Right lobe of liver (tissue), 6 donors: ENCODE measurements around the gene ANP32B. TPM values are rescaled to one million over a fixed set of nuclear protein-coding genes. Genes with fewer than 3 reads are reported as not detected.

Experiments
- ATAC-seq, 4 donors: fragments of 200-7000 bp; cut with Tn5 transposase; one replicate each; pipeline ENCODE4 v1.9.1; 2020; ENCODE audit warnings: mild to moderate bottlenecking in 4 of 4, moderate library complexity in 4 of 4
- DNase-seq, 3 donors: peaks; one replicate each; pipeline ENCODE4 v3.0.0-alpha.2; 2020
- H3K27ac ChIP-seq, 3 donors: fragments of 200-600 bp; one replicate each; pipeline ENCODE4 v1.8.0; 2022
- H3K27me3 ChIP-seq, 2 donors: fragments of 200-600 bp; one replicate each; pipeline ENCODE4 v1.8.0; 2022
- H3K36me3 ChIP-seq, 4 donors: fragments of 200-600 bp; sonication (generic) in 1 of 4; one replicate each; pipeline versions ENCODE4 v1.5.1 to v1.8.0; 2017 to 2022; ENCODE audit warnings: control low read depth in 1 of 4
- H3K4me1 ChIP-seq, 4 donors: fragments of 200-600 bp; sonication (generic) in 1 of 4; one replicate each; pipeline versions ENCODE4 v1.5.1 to v1.8.0; 2017 to 2022; ENCODE audit warnings: control low read depth in 1 of 4
- H3K4me3 ChIP-seq, 3 donors: fragments of 200-600 bp; one replicate each; pipeline ENCODE4 v1.8.0; 2022
- H3K9me3 ChIP-seq, 4 donors: fragments of 200-600 bp; sonication (generic) in 1 of 4; one replicate each; pipeline versions ENCODE4 v1.5.1 to v1.8.0; 2017 to 2022; ENCODE audit warnings: control low read depth in 1 of 4
- CTCF ChIP-seq, 4 donors: fragments of 200-600 bp in 3 of 4; fragments of 450-650 bp in 1 of 4; IDR thresholded peaks; one replicate each; pipeline versions ENCODE4 v1.5.1 to v1.8.0; 2016 to 2022; ENCODE audit warnings: antibody characterized with exemption in 4 of 4, mild to moderate bottlenecking in 2 of 4
- POLR2A ChIP-seq: fragments of 450-650 bp; IDR thresholded peaks from one replicate; pipeline ENCODE4 v1.6.1; 2017; ENCODE audit warnings: antibody characterized with exemption, mild to moderate bottlenecking
- WGBS: methylation state at CpG from one replicate; pipeline ENCODE4 v1.1.6; 2018; ENCODE audit warnings: low coverage, low lambda C conversion rate; ENCODE audit not compliant: insufficient coverage; ENCODE audit errors: missing lambda C conversion rate; 5-methylcytosine and 5-hydroxymethylcytosine counted together
- intact Hi-C, 2 donors: fragments of 100-400 bp; cut with DNase I; formaldehyde crosslinking; loops; one replicate each; pipeline versions ENCODE4 v1.11.2 to v1.14.1; 2022
- total RNA-seq, 6 experiments: library from RNA; depleted of rRNA in 2 of 6; stranded (reverse); fragments of >200 nt in 2 of 6; fragmentation: NEBNext Ultra II Directional in 3 of 6; extraction: Animal tissue kit (Norgen Biotek cat#: 25700) in 3 of 6; gene quantifications; one replicate each; pipeline versions ENCODE4 v1.1.0 to v1.2.4, GENCODE V29; 2016 to 2023
- donor health status: DM: no; HTN: yes; CAD: no.
- donor health status: DM: no; HTN: no; CAD: no.
- donor health status: DM: no; HTN: no; CAD: no.
- donor health status: DM: no; HTN: yes; CAD: no.
- donor health status: DM: no; HTN: yes; CAD: no.

Gene ANP32B
- total RNA-seq, 6 experiments from 2014 or later: 8.2 to 38.0 (median 30.6) TPM

- Histone ChIP-seq H3K27ac (no peak overlapping the region), H3K4me3 (no peak overlapping the region), H3K4me1 (no peaks in the 10 kb centered on the region), H3K27me3 (no peaks in the 10 kb centered on the region), H3K36me3 (peaks cover 0 to 39% (median 20%) of the 10 kb centered on the region in 4 donors), H3K9me3 (no peaks in the 10 kb centered on the region)
- TF ChIP-seq CTCF (IDR thresholded peaks at IDR 0.05) (no peak), POLR2A (no peak)
- WGBS: 67% methylated on average over 2 of the region's 2 CpGs
- no peak for DNase-seq
- no peak for ATAC-seq
- intact Hi-C loops: no loop called here
Observed at GRCh38 chr9:98002808-98003207, 19.7 kb downstream of the ANP32B start.

- ATAC-seq (no peak), DNase-seq (no peak)
- Histone ChIP-seq H3K4me3 (no peak overlapping the region), H3K27me3 (no peaks in the 10 kb centered on the region), H3K36me3 (peaks cover 0 to 49% (median 17%) of the 10 kb centered on the region in 4 donors), H3K27ac (no peak overlapping the region), H3K9me3 (no peaks in the 10 kb centered on the region), H3K4me1 (no peaks in the 10 kb centered on the region)
- intact Hi-C loops: no loop called here
- TF ChIP-seq POLR2A: no peak
- no peak for TF ChIP-seq CTCF (IDR thresholded peaks at IDR 0.05)
- 95% methylated on average over 4 of the region's 5 CpGs for WGBS
Observed at GRCh38 chr9:98006127-98006796, 23.1 kb downstream of the ANP32B start.

- 84% methylated on average over 13 of the region's 13 CpGs for WGBS
- Histone ChIP-seq H3K36me3 (peaks cover 0 to 61% (median 19%) of the 10 kb centered on the region in 4 donors), H3K27ac (no peak overlapping the region), H3K4me3 (no peak overlapping the region), H3K9me3 (no peaks in the 10 kb centered on the region), H3K4me1 (no peaks in the 10 kb centered on the region), H3K27me3 (no peaks in the 10 kb centered on the region)
- ATAC-seq (no peak), DNase-seq (no peak)
- intact Hi-C loops: no loop called here
- TF ChIP-seq POLR2A: no peak
Observed at GRCh38 chr9:98007251-98007928, 24.2 kb downstream of the ANP32B start.

GRCh38 chr9:98008764-98009163, 25.6 kb downstream of the ANP32B start:
- 74% methylated on average over 2 of the region's 3 CpGs for WGBS
- intact Hi-C loops: no loop called here
- Histone ChIP-seq H3K4me3 (no peak overlapping the region), H3K4me1 (no peaks in the 10 kb centered on the region), H3K36me3 (peaks cover 0 to 74% (median 25%) of the 10 kb centered on the region in 4 donors), H3K9me3 (no peaks in the 10 kb centered on the region), H3K27ac (no peak overlapping the region), H3K27me3 (no peaks in the 10 kb centered on the region)
- TF ChIP-seq CTCF (IDR thresholded peaks at IDR 0.05) (no peak), POLR2A (no peak)
- DNase-seq (no peak), ATAC-seq (no peak)

GRCh38 chr9:98009437-98009836, 26.3 kb downstream of the ANP32B start:
- Histone ChIP-seq H3K27me3 (no peaks in the 10 kb centered on the region), H3K36me3 (peaks cover 0 to 81% (median 29%) of the 10 kb centered on the region in 4 donors), H3K9me3 (no peaks in the 10 kb centered on the region), H3K4me1 (no peaks in the 10 kb centered on the region), H3K27ac (no peak overlapping the region), H3K4me3 (no peak overlapping the region)
- ATAC-seq (no peak), DNase-seq (no peak)
- TF ChIP-seq CTCF (IDR thresholded peaks at IDR 0.05) (no peak), POLR2A (no peak)
- 84% methylated on average over 3 of the region's 6 CpGs for WGBS
- intact Hi-C loops: no loop called here
